Measurements from ENCODE around the gene CDC42BPA. TPM values are rescaled to one million over a fixed set of nuclear protein-coding genes. Genes with fewer than 3 reads are reported as not detected.

The CDC42BPA gene
- total RNA-seq, 1 experiment from 2014 or later = 30.1 TPM

DNA sequence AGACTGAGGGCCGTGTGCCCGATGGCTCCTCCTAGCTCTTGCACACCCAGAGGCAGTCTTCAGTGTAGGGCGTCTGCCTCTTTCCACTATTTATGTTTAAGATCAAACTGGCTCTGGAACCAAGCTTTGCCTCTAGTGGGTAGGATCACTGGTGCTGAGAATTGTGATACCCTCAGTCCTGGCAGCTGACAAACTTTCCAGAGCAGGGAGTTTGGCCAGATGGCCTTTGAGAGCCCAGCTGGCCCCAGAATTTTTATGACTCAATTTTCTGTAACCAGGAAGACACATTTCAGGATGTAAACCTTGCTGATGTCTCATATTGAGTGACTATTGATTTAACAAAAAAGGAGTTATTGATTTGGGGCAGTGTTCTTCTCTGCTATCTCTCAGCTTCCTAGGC, 371.5 kb downstream of the CDC42BPA start:
- DNase-seq = no peak
- Histone ChIP-seq H2BK20ac (ENCODE audit: low read depth, low read length, poor library complexity, severe bottlenecking) (no peak overlapping the region), H3K4me1 (ENCODE audit: insufficient read depth, low read length) (peaks cover 7% of the 10 kb centered on the region), H4K8ac (replicated peaks; ENCODE audit: insufficient read length, low read depth, low read length) (no peak overlapping the region), H3K23me2 (ENCODE audit: insufficient read length, low read depth, low read length, poor library complexity, severe bottlenecking) (no peaks in the 10 kb centered on the region), H2BK5ac (ENCODE audit: insufficient read length, low read length) (no peak overlapping the region), H3K18ac (ENCODE audit: insufficient read length, low read depth, low read length) (no peak overlapping the region), H3K79me2 (ENCODE audit: insufficient read depth, low read length) (no peaks in the 10 kb centered on the region), H2BK120ac (ENCODE audit: low read depth, low read length, poor library complexity, severe bottlenecking) (no peak overlapping the region), H3K14ac (ENCODE audit: insufficient read depth, low read length) (no peak overlapping the region), H3K9ac (ENCODE audit: extremely low read depth, insufficient read length, low read length) (no peak overlapping the region), H2AFZ (ENCODE audit: low read length) (no peak overlapping the region), H3K4me2 (ENCODE audit: insufficient read depth, insufficient read length, low read length) (no peak overlapping the region), H2BK15ac (ENCODE audit: low read depth, low read length) (no peak overlapping the region), H4K5ac (ENCODE audit: insufficient read length, low read depth, low read length) (no peak overlapping the region), H3K56ac (ENCODE audit: insufficient read length, low read depth, low read length) (no peak overlapping the region), H3K23ac (ENCODE audit: insufficient read length, low read depth, low read length) (no peak overlapping the region), H3K9me3 (ENCODE audit: control insufficient read depth, low read depth, low read length) (no peaks in the 10 kb centered on the region), H3K79me1 (ENCODE audit: insufficient read depth, low read depth, low read length, poor library complexity, severe bottlenecking) (peaks cover 5% of the 10 kb centered on the region), H3K4ac (ENCODE audit: low read depth, low read length) (no peak overlapping the region), H3K27ac (ENCODE audit: insufficient read length, low read depth, low read length) (no peak overlapping the region), H4K20me1 (ENCODE audit: control insufficient read depth, insufficient read depth, insufficient read length) (no peaks in the 10 kb centered on the region), H2BK12ac (ENCODE audit: insufficient read length, low read depth, low read length) (no peak overlapping the region), H4K91ac (ENCODE audit: insufficient read length, low read depth, low read length) (no peak overlapping the region), H2AK5ac (ENCODE audit: insufficient read length, low read length) (no peak overlapping the region), H3K27me3 (ENCODE audit: insufficient read depth, low read length) (no peaks in the 10 kb centered on the region), H3T11ph (ENCODE audit: low read length) (no peak overlapping the region)
- H3K27ac Mint-ChIP-seq = no peak overlapping the region
- no peaks in the 10 kb centered on the region; the same call in 1 of the 2 replicates for H3K27me3 Mint-ChIP-seq (ENCODE audit: low read depth)
- H3K36me3 Mint-ChIP-seq (ENCODE audit: insufficient read depth in 1 of 3, low read depth in 3 of 3) = peaks cover 3 to 7% (median 5%) of the 10 kb centered on the region in 3 experiments; a peak in 6 of 7 replicates
- TF ChIP-seq, protein P1, sequence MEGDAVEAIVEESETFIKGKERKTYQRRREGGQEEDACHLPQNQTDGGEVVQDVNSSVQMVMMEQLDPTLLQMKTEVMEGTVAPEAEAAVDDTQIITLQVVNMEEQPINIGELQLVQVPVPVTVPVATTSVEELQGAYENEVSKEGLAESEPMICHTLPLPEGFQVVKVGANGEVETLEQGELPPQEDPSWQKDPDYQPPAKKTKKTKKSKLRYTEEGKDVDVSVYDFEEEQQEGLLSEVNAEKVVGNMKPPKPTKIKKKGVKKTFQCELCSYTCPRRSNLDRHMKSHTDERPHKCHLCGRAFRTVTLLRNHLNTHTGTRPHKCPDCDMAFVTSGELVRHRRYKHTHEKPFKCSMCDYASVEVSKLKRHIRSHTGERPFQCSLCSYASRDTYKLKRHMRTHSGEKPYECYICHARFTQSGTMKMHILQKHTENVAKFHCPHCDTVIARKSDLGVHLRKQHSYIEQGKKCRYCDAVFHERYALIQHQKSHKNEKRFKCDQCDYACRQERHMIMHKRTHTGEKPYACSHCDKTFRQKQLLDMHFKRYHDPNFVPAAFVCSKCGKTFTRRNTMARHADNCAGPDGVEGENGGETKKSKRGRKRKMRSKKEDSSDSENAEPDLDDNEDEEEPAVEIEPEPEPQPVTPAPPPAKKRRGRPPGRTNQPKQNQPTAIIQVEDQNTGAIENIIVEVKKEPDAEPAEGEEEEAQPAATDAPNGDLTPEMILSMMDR (conservative IDR thresholded peaks at IDR 0.05) = no peak
- peaks cover 2 to 4% of the 10 kb centered on the region in 2 experiments; a peak in 1 of 5 replicates for H3K9me3 Mint-ChIP-seq
- H3K4me3 Mint-ChIP-seq = no peak overlapping the region
- no CpG with 5 or more reads among the region's 3 CpGs for WGBS (ENCODE audit: extremely low coverage, insufficient read length, low lambda C conversion rate)
- peaks cover 44 to 53% of the 10 kb centered on the region in 2 experiments for H3K4me1 Mint-ChIP-seq

All from H9 (cell line).